Retinal pigment epithelial cell (primary cell): ENCODE data around the gene PLA2G6.

ENCODE experiments used
- DNase-seq: peaks from one replicate; pipeline ENCODE4 v3.0.0-alpha.2; 2010; ENCODE audit warnings: low read depth
- H3K4me3 ChIP-seq: 2 replicates; pipeline ENCODE4 v1.5.1; 2011; ENCODE audit warnings: mild to moderate bottlenecking, low read length, control low read depth, moderate library complexity
- TF ChIP-seq, protein P1 (sequence below): conservative IDR thresholded peaks from 2 replicates; pipeline ENCODE4 v1.5.1; 2011; ENCODE audit warnings: low read depth, low read length, control low read depth, inconsistent platforms

PLA2G6 gene

DNA sequence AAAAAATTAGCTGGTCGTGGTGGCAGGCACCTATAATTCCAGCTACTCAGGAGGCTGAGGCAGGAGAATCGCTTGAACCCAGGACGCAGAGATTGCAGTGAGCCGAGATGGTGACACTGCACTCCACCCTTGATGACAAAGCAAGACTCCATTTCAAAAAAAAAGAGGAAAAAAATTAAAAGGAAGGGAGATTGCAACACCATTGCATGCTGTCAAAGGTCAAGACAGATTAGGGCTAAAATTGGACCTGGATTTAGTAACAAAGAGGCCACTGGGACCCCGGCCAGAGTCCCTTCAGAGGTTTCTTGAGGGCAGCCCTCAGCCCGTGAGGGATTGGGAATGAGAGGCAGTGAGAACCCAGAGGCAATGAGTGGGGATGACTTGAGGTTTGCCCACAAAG is 11.9 kb upstream of the PLA2G6 start:
- no peak for DNase-seq
- no peak overlapping the region for H3K4me3 ChIP-seq
- TF ChIP-seq, protein P1, sequence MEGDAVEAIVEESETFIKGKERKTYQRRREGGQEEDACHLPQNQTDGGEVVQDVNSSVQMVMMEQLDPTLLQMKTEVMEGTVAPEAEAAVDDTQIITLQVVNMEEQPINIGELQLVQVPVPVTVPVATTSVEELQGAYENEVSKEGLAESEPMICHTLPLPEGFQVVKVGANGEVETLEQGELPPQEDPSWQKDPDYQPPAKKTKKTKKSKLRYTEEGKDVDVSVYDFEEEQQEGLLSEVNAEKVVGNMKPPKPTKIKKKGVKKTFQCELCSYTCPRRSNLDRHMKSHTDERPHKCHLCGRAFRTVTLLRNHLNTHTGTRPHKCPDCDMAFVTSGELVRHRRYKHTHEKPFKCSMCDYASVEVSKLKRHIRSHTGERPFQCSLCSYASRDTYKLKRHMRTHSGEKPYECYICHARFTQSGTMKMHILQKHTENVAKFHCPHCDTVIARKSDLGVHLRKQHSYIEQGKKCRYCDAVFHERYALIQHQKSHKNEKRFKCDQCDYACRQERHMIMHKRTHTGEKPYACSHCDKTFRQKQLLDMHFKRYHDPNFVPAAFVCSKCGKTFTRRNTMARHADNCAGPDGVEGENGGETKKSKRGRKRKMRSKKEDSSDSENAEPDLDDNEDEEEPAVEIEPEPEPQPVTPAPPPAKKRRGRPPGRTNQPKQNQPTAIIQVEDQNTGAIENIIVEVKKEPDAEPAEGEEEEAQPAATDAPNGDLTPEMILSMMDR, result no peak

DNA sequence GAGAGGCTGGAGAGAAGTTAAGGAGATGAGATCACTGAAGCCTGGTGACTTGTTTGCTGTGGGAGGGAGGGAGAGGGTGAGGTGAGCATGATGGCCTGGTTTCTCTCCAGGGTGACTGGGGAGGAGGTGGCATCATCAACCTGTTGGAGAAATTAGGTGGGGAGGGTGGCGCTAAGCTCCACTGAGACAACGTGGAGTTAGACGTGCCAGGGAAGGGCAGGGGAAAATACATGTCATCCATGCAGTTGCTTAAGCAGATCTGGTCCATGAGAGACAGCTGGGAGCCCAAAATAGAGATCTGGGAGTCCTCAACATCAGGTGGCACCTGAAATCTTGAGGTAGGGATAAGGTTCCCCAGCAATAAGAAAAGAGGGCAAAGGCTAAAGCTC is 10.8 kb upstream of the PLA2G6 start:
- TF ChIP-seq, protein P1, result no peak
- no peak for DNase-seq
- no peak overlapping the region for H3K4me3 ChIP-seq

DNA sequence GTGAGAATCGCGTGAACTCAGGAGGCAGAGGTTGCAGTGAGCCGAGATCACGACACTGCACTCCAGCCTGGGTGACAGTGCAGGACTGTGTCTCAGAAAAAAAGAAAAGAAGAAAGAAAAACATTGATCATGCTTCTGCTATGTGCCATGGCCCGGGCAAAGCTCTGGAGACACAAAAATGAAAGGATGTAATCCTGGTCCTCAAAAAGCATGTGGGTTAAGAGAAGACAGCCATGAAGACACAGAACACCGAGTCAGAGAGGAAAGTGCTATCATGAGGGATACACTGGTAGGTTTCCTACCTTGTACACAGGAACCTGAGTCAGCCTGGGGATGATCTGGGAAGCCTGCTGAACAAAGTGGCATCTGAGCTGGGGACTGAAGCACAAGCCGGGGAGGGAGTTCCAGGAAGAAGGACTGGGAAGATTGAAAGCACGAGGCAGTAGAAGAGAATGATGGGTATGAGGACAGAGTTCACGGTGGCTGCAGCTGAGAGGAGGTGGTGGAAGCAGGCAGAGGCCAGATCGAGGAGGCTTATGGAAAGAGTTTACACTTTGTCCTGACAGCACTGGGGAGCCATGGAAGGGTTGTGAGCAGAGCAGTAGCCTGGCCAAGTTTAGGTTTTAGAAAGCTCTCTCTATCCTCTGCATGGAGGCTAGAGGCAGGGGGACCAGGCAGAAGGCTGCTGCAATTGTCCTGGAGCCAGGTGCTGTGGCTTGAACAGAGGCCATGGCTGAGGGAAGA is 10.3 kb upstream of the PLA2G6 start:
- no peak for DNase-seq
- TF ChIP-seq, protein P1, result no peak

DNA sequence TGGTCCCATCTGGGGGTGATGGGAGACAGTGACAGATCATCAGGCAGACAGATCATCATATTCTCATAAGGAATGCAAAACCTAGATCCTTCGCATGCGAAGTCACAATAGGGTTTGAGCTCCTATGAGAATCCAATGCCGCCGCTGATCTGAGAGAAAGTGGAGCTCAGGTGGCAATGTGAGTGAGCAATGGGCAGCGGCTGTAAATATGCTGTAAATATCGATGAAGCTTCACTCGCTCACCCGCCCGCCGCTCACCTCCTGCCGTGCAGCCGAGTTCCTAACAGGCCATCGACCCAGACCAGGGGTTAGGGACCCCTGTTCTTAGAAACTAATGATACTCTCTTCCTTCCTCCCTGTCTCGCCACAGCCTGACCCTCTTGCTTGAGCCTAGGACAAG is 9.4 kb upstream of the PLA2G6 start:
- TF ChIP-seq, protein P1, result no peak
- DNase-seq, result no peak
- no peak overlapping the region for H3K4me3 ChIP-seq

More for the DNA sequence above, 10.3 kb upstream of the PLA2G6 start:
- no peak overlapping the region for H3K4me3 ChIP-seq

DNA sequence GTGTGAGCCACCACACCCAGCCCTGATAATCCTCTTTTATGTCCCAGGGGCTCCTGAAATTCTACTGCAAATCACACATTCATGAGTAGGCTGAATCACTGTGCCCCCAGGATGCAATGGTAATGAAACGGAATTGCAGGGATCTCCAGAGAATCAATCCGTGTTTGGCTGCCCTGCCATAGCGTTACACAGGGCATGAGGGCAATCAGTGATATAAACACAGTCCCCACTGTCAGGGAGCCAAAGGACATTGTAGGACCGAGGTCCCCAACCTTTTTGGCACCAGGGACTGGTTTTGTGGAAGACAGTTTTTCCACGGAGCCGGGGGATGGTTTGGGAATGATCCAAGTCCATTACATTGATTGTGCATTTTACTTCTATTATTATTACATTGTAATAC is 9.0 kb upstream of the PLA2G6 start:
- DNase-seq, result no peak
- TF ChIP-seq, protein P1, result no peak
- no peak overlapping the region for H3K4me3 ChIP-seq

DNA sequence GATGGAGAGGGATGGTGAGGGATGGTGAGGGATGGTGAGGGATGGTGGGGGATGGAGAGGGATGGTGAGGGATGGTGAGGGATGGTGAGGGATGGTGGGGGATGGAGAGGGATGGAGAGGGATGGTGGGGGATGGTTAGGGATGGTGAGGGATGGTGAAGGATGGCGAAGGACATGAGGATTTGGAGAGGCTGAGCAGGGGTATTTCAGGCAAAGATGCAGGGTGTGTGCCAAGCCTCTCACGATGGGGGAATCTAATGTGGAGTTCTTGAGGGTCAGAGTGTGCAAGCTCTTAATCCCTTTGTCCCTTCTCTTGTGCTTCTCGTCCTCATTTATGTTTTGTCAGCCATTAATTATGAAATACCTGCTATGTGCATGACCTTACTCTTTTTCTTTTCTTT is 7.5 kb upstream of the PLA2G6 start:
- DNase-seq, result no peak
- no peak overlapping the region for H3K4me3 ChIP-seq
- TF ChIP-seq, protein P1, result no peak
